ENCODE data around the gene BACE2. TPM values are rescaled to one million over a fixed set of nuclear protein-coding genes. Genes with fewer than 3 reads are reported as not detected.
"Not testable (repeated sequence)": the region's sequence is repeated elsewhere in the genome, so short reads cannot be mapped to it uniquely, and the experiment has no call there.

The BACE2 gene
- total and polyA plus RNA-seq, 2 donors (not counting 1 experiment from before 2014, with no cell fraction given): 18.4 to 40.8 TPM

DNA sequence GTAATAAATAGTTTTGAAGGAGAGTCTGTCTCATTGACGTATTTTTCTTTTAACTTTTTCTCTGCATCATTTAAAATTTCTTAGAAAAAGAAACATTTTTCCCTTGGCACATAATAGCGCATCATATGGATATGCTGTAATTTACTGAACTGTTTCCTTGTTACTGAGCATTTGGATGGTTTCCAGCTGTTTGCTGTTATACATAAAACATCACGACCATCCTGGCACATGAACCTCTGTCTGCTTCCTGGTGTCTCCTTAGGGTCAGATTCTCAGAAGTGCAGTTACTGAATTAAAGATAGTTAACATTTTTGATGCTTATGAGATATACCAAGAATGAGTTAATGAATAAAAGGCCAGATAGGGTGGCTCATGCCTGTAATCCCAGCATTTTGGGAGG is 67.2 kb downstream of the BACE2 start:
- no peak overlapping the region for H3K9ac ChIP-seq (ENCODE audit: low read length)
- no peak for TF ChIP-seq EZH2 (IDR thresholded peaks at IDR 0.05; ENCODE audit: borderline replicate concordance, insufficient read depth, low read depth, low read length, poor library complexity, severe bottlenecking)
- TF ChIP-seq, protein P1, sequence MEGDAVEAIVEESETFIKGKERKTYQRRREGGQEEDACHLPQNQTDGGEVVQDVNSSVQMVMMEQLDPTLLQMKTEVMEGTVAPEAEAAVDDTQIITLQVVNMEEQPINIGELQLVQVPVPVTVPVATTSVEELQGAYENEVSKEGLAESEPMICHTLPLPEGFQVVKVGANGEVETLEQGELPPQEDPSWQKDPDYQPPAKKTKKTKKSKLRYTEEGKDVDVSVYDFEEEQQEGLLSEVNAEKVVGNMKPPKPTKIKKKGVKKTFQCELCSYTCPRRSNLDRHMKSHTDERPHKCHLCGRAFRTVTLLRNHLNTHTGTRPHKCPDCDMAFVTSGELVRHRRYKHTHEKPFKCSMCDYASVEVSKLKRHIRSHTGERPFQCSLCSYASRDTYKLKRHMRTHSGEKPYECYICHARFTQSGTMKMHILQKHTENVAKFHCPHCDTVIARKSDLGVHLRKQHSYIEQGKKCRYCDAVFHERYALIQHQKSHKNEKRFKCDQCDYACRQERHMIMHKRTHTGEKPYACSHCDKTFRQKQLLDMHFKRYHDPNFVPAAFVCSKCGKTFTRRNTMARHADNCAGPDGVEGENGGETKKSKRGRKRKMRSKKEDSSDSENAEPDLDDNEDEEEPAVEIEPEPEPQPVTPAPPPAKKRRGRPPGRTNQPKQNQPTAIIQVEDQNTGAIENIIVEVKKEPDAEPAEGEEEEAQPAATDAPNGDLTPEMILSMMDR (IDR thresholded peaks at IDR 0.05): no peak
- ChIA-PET POLR2A (no interaction called here), CTCF (no interaction called here)
- ATAC-seq (ENCODE audit: low read depth) (no peak), DNase-seq (no peak)
- no peak overlapping the region for H3K4me2 ChIP-seq (replicated peaks; ENCODE audit: low read depth, low read length, poor library complexity, severe bottlenecking)
- Mint-ChIP-seq H3K9me3 (ENCODE audit: insufficient read depth) (no peaks in the 10 kb centered on the region), H3K27ac (no peak overlapping the region), H3K4me1 (peaks cover 57% of the 10 kb centered on the region), H3K4me3 (no peak overlapping the region), H3K27me3 (no peaks in the 10 kb centered on the region)
- peaks cover 38% of the 10 kb centered on the region for H4K20me1 ChIP-seq (ENCODE audit: control insufficient read depth, insufficient read depth, low read length, poor library complexity, severe bottlenecking)
- H3K9me3 ChIP-seq (ENCODE audit: control extremely low read depth in 1 of 3, control insufficient read depth in 2 of 3, insufficient read depth in 1 of 3, low read length in 2 of 3): peaks cover 0 to 5% (median 0%) of the 10 kb centered on the region in 3 donors
- no peaks in the 10 kb centered on the region for H3K27me3 ChIP-seq (replicated peaks in 1 of 4; ENCODE audit: control extremely low read depth in 1 of 4, control insufficient read depth in 3 of 4, insufficient read depth in 4 of 4, low read length in 3 of 4)
- peaks cover 42 to 43% of the 10 kb centered on the region in 2 donors for H3K4me1 ChIP-seq (ENCODE audit: control insufficient read depth in 2 of 2, insufficient read depth in 2 of 2, low read length in 2 of 2)
- no peak overlapping the region for H3K4me3 ChIP-seq (ENCODE audit: control extremely low read depth in 1 of 5, extremely low read depth in 1 of 5, insufficient read depth in 1 of 5, low read depth in 2 of 5, low read length in 4 of 5)
- H3K27ac ChIP-seq (ENCODE audit: low read length in 2 of 2): no peak overlapping the region
- peaks cover 90% of the 10 kb centered on the region for H3K79me2 ChIP-seq (ENCODE audit: control insufficient read depth, insufficient read depth, low read length)
- no CpG with 5 or more reads among the region's 3 CpGs for WGBS (ENCODE audit: insufficient coverage)
- peaks cover 0 to 28% of the 10 kb centered on the region in 2 experiments for H3K36me3 ChIP-seq (replicated peaks in 1 of 2; ENCODE audit: control extremely low read depth in 1 of 2, control insufficient read depth in 1 of 2, extremely low read depth in 1 of 2, insufficient read depth in 2 of 2, low read length in 1 of 2)
- no peak overlapping the region for H2AFZ ChIP-seq (ENCODE audit: insufficient read depth, low read depth, low read length, poor library complexity, severe bottlenecking)
- intact Hi-C loops (cut with micrococcal nuclease): no loop called here

DNA sequence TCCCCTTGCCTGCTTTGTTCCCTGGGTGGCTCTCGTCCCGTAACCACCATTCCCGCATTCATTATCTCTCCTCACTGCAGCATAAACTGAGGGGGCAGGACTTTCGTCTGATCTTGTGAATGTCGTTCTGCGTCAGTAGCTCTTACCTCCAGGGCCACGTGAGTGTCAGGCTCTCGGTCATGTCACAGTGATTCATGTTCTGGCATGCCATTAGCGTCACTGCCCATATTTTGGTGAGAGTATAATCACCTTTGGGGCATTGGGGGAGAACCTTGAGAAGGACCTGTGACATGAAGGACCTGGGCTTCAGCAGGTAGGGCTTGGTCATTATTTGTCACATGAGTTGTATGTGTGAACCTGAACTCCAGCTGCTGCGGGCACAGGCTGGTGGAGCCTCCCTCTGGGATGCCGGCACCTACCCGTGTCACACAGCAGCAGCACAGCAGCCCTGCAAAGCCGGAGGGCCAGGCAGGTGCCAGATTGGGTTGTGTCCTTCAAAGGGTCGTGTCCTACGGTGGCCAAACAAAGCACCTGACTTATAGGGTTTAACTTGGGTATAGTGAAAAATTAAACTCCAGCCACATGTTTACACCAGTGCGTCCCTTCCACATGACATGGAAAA is 68.5 kb downstream of the BACE2 start:
- no peak overlapping the region for H3K4me2 ChIP-seq (replicated peaks; ENCODE audit: low read depth, low read length, poor library complexity, severe bottlenecking)
- Mint-ChIP-seq H3K4me3 (no peak overlapping the region), H3K4me1 (peaks cover 45% of the 10 kb centered on the region), H3K27me3 (no peaks in the 10 kb centered on the region), H3K9me3 (ENCODE audit: insufficient read depth) (no peaks in the 10 kb centered on the region), H3K27ac (no peak overlapping the region)
- peaks cover 31% of the 10 kb centered on the region in 2 donors for H3K4me1 ChIP-seq (ENCODE audit: control insufficient read depth in 2 of 2, insufficient read depth in 2 of 2, low read length in 2 of 2)
- no peaks in the 10 kb centered on the region for H3K27me3 ChIP-seq (replicated peaks in 1 of 4; ENCODE audit: control extremely low read depth in 1 of 4, control insufficient read depth in 3 of 4, insufficient read depth in 4 of 4, low read length in 3 of 4)
- peaks cover 50% of the 10 kb centered on the region for H4K20me1 ChIP-seq (ENCODE audit: control insufficient read depth, insufficient read depth, low read length, poor library complexity, severe bottlenecking)
- H2AFZ ChIP-seq (ENCODE audit: insufficient read depth, low read depth, low read length, poor library complexity, severe bottlenecking): no peak overlapping the region
- H3K9ac ChIP-seq (ENCODE audit: low read length): no peak overlapping the region
- DNase-seq (no peak), ATAC-seq (ENCODE audit: low read depth) (no peak)
- 93% methylated on average over 13 of the region's 16 CpGs for WGBS (ENCODE audit: insufficient coverage)
- ChIA-PET POLR2A (no interaction called here), CTCF (no interaction called here)
- no peak overlapping the region for H3K27ac ChIP-seq (ENCODE audit: low read length in 2 of 2)
- H3K36me3 ChIP-seq (replicated peaks in 1 of 2; ENCODE audit: control extremely low read depth in 1 of 2, control insufficient read depth in 1 of 2, extremely low read depth in 1 of 2, insufficient read depth in 2 of 2, low read length in 1 of 2): peaks cover 0 to 35% of the 10 kb centered on the region in 2 experiments
- no peak overlapping the region for H3K4me3 ChIP-seq (ENCODE audit: control extremely low read depth in 1 of 5, extremely low read depth in 1 of 5, insufficient read depth in 1 of 5, low read depth in 2 of 5, low read length in 4 of 5)
- intact Hi-C loops (cut with micrococcal nuclease): no loop called here
- TF ChIP-seq EZH2 (IDR thresholded peaks at IDR 0.05; ENCODE audit: borderline replicate concordance, insufficient read depth, low read depth, low read length, poor library complexity, severe bottlenecking): no peak
- TF ChIP-seq, protein P1 (IDR thresholded peaks at IDR 0.05): no peak
- peaks cover 0 to 5% (median 0%) of the 10 kb centered on the region in 3 donors for H3K9me3 ChIP-seq (ENCODE audit: control extremely low read depth in 1 of 3, control insufficient read depth in 2 of 3, insufficient read depth in 1 of 3, low read length in 2 of 3)
- peaks cover 77% of the 10 kb centered on the region for H3K79me2 ChIP-seq (ENCODE audit: control insufficient read depth, insufficient read depth, low read length)

DNA sequence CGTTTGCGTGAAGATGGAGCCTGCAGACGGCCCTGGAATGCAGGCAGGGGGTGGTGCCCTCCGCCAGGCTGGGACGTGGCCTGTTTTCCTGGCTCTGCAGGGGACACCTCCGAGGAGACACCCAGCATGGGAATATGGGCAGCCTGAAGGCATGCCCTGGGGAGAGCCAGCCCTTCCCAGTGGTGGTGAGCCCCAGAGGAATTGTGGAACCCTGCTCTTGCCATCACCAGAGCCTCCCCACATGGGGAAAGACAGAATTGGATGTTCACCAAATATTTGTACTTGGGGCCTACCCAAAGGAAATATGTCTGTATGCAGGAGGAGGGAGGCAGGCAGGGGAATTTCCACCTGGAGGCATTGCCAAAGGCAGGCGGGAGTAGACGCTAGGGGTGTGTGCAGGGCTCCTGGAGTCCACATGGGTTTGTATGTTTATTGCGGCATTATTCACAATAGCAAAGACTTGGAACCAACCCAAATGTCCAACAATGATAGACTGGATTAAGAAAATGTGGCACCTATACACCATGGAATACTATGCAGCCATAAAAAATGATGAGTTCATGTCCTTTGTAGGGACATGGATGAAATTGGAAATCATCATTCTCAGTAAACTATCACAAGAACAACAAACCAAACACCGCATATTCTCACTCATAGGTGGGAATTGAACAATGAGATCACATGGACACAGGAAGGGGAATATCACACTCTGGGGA is 70.3 kb downstream of the BACE2 start:
- H2AFZ ChIP-seq (ENCODE audit: insufficient read depth, low read depth, low read length, poor library complexity, severe bottlenecking); H3K27ac ChIP-seq (ENCODE audit: low read length in 2 of 2); H3K4me3 ChIP-seq (ENCODE audit: control extremely low read depth in 1 of 5, extremely low read depth in 1 of 5, insufficient read depth in 1 of 5, low read depth in 2 of 5, low read length in 4 of 5); ATAC-seq (ENCODE audit: low read depth); intact Hi-C loops (cut with micrococcal nuclease); H3K9ac ChIP-seq (ENCODE audit: low read length); H3K27me3 ChIP-seq (replicated peaks in 1 of 4; ENCODE audit: control extremely low read depth in 1 of 4, control insufficient read depth in 3 of 4, insufficient read depth in 4 of 4, low read length in 3 of 4); H3K4me3 Mint-ChIP-seq; POLR2A ChIA-PET; H3K4me2 ChIP-seq (replicated peaks; ENCODE audit: low read depth, low read length, poor library complexity, severe bottlenecking); H3K27me3 Mint-ChIP-seq; H3K9me3 ChIP-seq (ENCODE audit: control extremely low read depth in 1 of 3, control insufficient read depth in 2 of 3, insufficient read depth in 1 of 3, low read length in 2 of 3); DNase-seq; H3K9me3 Mint-ChIP-seq (ENCODE audit: insufficient read depth); H3K27ac Mint-ChIP-seq: not testable (repeated sequence)
- peaks cover 31% of the 10 kb centered on the region for H3K4me1 Mint-ChIP-seq
- CTCF ChIA-PET: interaction anchor here (0.7 kb wide), 1 partner anchor 37 kb away, joined by 3 read pairs; no protein-coding TSS in a partner anchor
- Histone ChIP-seq H3K79me2 (ENCODE audit: control insufficient read depth, insufficient read depth, low read length) (peaks cover 65% of the 10 kb centered on the region), H3K4me1 (ENCODE audit: control insufficient read depth in 2 of 2, insufficient read depth in 2 of 2, low read length in 2 of 2) (peaks cover 16% of the 10 kb centered on the region in 2 donors), H4K20me1 (ENCODE audit: control insufficient read depth, insufficient read depth, low read length, poor library complexity, severe bottlenecking) (peaks cover 54% of the 10 kb centered on the region), H3K36me3 (replicated peaks in 1 of 2; ENCODE audit: control extremely low read depth in 1 of 2, control insufficient read depth in 1 of 2, extremely low read depth in 1 of 2, insufficient read depth in 2 of 2, low read length in 1 of 2) (peaks cover 0 to 42% of the 10 kb centered on the region in 2 experiments)
- 99% methylated on average over 8 of the region's 10 CpGs for WGBS (ENCODE audit: insufficient coverage)
